SK-N-MC (cell line): ENCODE results near the gene KCNAB2.

Experiments used
- EZH2 ChIP-seq: fragments of 200-600 bp; sonication (generic); IDR thresholded peaks from one replicate; pipeline ENCODE4 v1.6.1; 2017; ENCODE audit warnings: antibody characterized with exemption
- POLR2AphosphoS5 ChIP-seq: IDR thresholded peaks from 2 replicates; pipeline ENCODE4 v1.6.1; 2012; ENCODE audit warnings: mild to moderate bottlenecking, low read depth, low read length, borderline replicate concordance

- no peak for TF ChIP-seq POLR2AphosphoS5
- TF ChIP-seq EZH2: no peak
Observed at GRCh38 chr1:6134206-6134605, 88.5 kb downstream of the KCNAB2 start.
